NB4 (cell line): ENCODE measurements around the gene MCRIP1.

Experiments
- DNase-seq: peaks from one replicate; pipeline ENCODE4 v3.0.0; 2010; ENCODE audit warnings: low read depth
- H3K4me3 ChIP-seq: one replicate; pipeline ENCODE4 v1.5.1; 2011; ENCODE audit warnings: mild to moderate bottlenecking, low read depth, low read length, moderate library complexity
- MAX ChIP-seq: IDR thresholded peaks from 2 replicates; pipeline ENCODE4 v1.6.1; 2011; ENCODE audit warnings: low read depth, low read length
- MYC ChIP-seq: IDR thresholded peaks from 2 replicates; pipeline ENCODE4 v1.6.1; 2011; ENCODE audit warnings: low read depth, low read length
- POLR2A ChIP-seq: IDR thresholded peaks from 2 replicates; pipeline ENCODE4 v1.6.1; 2011; ENCODE audit warnings: mild to moderate bottlenecking; ENCODE audit not compliant: insufficient read length; ENCODE audit errors: extremely low read depth
- TF ChIP-seq, protein P1 (sequence below): IDR thresholded peaks from one replicate; pipeline ENCODE4 v1.5.1; 2012; ENCODE audit warnings: low read depth, low read length

Gene MCRIP1

GRCh38 chr17:81821147-81821546, 11.9 kb downstream of the MCRIP1 start:
- H3K4me3 ChIP-seq, result no peak overlapping the region
- DNase-seq, result no peak
- TF ChIP-seq, protein P1, sequence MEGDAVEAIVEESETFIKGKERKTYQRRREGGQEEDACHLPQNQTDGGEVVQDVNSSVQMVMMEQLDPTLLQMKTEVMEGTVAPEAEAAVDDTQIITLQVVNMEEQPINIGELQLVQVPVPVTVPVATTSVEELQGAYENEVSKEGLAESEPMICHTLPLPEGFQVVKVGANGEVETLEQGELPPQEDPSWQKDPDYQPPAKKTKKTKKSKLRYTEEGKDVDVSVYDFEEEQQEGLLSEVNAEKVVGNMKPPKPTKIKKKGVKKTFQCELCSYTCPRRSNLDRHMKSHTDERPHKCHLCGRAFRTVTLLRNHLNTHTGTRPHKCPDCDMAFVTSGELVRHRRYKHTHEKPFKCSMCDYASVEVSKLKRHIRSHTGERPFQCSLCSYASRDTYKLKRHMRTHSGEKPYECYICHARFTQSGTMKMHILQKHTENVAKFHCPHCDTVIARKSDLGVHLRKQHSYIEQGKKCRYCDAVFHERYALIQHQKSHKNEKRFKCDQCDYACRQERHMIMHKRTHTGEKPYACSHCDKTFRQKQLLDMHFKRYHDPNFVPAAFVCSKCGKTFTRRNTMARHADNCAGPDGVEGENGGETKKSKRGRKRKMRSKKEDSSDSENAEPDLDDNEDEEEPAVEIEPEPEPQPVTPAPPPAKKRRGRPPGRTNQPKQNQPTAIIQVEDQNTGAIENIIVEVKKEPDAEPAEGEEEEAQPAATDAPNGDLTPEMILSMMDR, result no peak
- TF ChIP-seq POLR2A (no peak), MYC (no peak)

GRCh38 chr17:81819708-81820107, 13.4 kb downstream of the MCRIP1 start:
- TF ChIP-seq, protein P1, result no peak
- no peak for TF ChIP-seq MAX
- TF ChIP-seq MYC, result no peak
- TF ChIP-seq POLR2A, result no peak

GRCh38 chr17:81817758-81818147, 15.3 kb downstream of the MCRIP1 start:
- DNase-seq, result no peak
- TF ChIP-seq, protein P1, result no peak
- TF ChIP-seq MYC (no peak), MAX (no peak), POLR2A (no peak)
- no peak overlapping the region for H3K4me3 ChIP-seq

More at GRCh38 chr17:81819708-81820107, 13.4 kb downstream of the MCRIP1 start:
- no peak for DNase-seq
- H3K4me3 ChIP-seq, result no peak overlapping the region

DNA sequence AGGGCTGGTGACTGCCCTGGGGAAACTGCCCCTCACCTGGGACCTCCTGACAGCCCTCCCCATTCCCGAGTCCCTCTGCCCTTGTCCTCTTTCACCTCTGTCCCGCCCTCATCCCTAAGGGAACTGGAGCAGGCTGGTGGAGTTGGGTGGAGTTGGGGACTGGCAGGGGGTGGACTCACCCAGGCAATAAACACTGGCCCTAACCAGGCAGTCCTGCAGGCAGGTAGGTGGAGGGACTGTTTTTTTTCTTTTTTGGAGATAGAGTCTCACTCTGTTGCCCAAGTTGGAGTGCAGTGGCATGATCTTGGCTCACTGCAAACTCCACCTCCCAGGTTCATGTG, 17.5 kb downstream of the MCRIP1 start:
- no peak overlapping the region for H3K4me3 ChIP-seq
- DNase-seq, result no peak
- TF ChIP-seq MYC, result no peak
- TF ChIP-seq, protein P1, result no peak

DNA sequence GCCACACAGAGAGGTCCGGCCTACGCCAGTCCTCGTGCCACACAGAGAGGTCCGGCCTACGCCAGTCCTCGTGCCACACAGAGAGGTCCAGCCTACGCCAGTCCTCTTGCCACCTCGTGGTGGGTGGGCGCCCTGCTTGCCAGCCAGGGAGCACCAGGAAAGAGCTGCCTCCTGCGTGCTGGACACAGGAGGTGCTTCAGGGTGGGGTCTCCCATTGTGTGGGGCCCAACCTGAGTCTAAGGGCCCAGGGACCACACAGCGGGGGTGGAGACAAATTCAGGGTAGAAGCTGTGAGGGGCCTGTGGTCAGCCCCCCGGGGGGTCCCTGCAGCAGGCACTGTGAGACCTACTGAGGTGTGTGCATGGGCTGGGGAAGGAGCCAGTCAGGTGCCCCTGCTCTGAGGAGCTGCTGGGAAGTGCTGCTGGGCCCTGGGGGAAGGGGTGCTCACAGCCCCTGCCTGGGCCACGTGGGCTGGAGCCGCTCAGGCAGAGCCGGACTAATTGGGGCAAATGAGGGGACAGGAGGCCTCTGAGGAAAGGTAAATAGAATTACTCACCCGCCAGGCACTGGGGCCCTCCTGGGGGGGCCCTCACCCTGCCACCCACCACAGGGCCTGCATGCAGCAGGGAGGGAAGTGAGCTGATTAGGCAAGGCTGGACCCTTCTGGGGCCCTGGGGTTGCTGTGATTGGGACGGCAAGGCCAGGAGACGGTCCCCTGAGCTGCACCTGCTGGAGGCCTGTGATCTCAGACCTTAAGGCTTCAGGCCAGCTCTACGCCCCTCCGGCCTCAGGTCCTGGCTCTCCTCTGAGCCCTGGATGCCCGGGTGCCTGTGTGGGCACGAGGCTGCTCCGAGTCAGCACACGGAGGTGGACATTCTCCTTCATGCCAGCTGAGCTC, 18.1 kb downstream of the MCRIP1 start:
- peak; percentile 84 for DNase-seq
- no peak overlapping the region for H3K4me3 ChIP-seq
- TF ChIP-seq POLR2A (no peak), MAX (peak; percentile 91), MYC (peak; percentile 72)
- TF ChIP-seq, protein P1, result no peak
